Measurements from ENCODE around the gene PDS5B.

DNA sequence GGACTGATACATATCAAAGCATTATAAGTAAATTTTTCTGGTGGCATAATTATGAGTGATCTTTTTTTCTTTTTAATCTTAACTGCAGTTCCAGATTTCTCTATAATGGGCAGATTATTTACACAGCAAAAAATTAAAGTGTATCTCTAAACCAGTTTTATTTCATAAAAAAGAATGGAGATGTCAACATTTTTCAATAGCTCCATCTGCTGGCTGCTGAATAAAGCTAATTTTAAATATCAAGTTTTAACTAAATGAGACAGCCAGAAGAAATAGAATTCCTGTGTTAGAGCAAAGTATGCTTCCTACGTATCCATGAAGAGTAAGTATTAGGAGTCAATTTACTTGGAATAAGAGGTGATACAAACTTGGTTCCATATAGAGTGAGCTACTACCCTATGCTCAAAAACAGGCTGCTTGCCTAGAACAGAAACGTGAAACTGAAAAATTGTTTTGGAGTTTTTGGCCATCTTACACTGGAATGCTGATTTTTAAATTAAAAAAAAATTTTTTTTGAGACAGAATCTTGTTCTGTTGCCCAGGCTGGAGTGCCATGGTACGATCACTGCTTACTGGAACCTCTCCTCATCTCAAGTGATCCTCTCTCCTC, 5.0 kb upstream of the PDS5B start:
- TF ChIP-seq EZH2 (IDR thresholded peaks at IDR 0.05; ENCODE audit: borderline replicate concordance, low read length): no peak
- TF ChIP-seq, protein P1, sequence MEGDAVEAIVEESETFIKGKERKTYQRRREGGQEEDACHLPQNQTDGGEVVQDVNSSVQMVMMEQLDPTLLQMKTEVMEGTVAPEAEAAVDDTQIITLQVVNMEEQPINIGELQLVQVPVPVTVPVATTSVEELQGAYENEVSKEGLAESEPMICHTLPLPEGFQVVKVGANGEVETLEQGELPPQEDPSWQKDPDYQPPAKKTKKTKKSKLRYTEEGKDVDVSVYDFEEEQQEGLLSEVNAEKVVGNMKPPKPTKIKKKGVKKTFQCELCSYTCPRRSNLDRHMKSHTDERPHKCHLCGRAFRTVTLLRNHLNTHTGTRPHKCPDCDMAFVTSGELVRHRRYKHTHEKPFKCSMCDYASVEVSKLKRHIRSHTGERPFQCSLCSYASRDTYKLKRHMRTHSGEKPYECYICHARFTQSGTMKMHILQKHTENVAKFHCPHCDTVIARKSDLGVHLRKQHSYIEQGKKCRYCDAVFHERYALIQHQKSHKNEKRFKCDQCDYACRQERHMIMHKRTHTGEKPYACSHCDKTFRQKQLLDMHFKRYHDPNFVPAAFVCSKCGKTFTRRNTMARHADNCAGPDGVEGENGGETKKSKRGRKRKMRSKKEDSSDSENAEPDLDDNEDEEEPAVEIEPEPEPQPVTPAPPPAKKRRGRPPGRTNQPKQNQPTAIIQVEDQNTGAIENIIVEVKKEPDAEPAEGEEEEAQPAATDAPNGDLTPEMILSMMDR (conservative IDR thresholded peaks at IDR 0.05 in 1 of 2, IDR thresholded peaks at IDR 0.05 in 1 of 2; ENCODE audit: extremely low read depth in 1 of 2, insufficient read depth in 1 of 2, low read depth in 1 of 2, low read length in 2 of 2): peak; percentile 55

Measured in mammary epithelial cell (primary cell).